Stimulated activated CD4-positive, alpha-beta T cell treated with anti-CD3 and anti-CD28 coated beads, Interleukin-12 subunit alpha, Interleukin-12 subunit beta, amount 100 ng/mL, for 4 hours (primary cell): ENCODE results near the gene ASAP3.
"Not testable (repeated sequence)": the region's sequence is repeated elsewhere in the genome, so short reads cannot be mapped to it uniquely, and the experiment has no call there.

Experiments used
- DNase-seq: peaks from one replicate; pipeline ENCODE4 v3.0.0-alpha.2; 2020

The ASAP3 gene

DNA sequence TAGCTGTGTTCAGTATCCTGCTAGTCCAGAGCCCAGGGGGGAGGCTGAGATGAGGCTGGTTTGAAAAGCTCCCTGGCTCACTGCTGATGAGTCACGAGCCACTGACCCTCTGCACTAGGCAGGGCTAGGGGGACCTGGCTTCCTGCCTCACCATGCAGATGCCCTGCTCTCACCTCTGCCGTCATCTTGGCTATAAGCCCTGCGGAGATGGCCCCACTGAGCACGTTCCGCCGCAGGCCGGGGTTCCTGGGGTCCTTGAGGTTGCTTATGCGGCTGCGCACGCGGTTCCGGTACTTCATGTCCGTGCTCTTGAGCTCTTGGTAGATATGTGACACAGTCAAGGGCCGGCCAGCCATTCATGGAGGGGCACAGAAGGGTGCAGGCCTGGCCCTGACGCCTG, 90.3 kb downstream of the ASAP3 start:
- no peak for DNase-seq

DNA sequence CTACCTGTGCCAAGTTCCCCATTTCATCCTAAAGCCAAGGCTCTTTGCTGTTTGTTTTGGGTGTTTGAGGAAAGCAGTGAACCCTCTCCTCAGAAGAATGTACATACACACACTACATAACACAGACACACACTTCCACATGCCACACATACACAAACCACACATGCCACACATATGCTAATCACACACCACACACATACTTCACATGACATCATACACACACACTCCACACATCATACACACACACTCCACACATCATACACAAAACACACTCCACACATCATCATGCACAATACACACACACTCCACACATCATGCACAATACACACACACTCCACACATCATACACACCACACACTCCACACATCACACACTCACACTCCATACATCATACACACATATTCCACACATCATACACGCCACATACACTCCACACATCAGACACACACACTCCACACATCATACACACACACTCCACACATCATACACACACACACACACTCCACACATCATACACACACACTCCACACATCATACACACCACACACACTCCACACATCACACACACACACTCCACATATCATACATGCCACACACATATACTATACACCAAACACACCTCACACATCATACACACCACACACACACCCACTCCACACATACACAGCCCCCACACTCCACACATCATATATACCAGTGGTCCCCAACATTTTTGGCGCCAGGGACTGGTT, 91.7 kb downstream of the ASAP3 start:
- no peak for DNase-seq

DNA sequence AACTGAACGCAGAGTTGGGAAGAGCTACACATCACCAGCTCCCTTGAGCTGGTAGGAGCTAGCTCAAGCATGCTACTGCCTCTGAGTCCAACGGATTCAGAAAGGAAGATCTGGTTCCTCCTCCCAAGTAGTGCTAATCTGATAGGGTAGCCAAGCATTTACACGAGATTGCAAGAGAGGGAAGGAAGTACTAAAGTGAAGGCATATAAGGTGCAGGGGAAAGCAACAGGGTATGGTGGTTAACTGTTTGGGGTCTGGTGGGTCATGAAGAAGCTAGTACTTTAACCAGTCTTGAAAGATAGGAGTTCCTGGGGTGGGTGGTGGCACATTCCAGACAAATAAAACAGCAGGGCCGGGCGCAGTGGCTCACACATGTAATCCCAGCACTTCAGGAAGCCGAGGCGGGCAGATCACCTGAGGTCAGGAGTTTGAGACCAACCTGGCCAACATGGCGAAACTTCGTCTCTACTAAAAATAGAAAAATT, 94.1 kb downstream of the ASAP3 start:
- DNase-seq, result no peak

DNA sequence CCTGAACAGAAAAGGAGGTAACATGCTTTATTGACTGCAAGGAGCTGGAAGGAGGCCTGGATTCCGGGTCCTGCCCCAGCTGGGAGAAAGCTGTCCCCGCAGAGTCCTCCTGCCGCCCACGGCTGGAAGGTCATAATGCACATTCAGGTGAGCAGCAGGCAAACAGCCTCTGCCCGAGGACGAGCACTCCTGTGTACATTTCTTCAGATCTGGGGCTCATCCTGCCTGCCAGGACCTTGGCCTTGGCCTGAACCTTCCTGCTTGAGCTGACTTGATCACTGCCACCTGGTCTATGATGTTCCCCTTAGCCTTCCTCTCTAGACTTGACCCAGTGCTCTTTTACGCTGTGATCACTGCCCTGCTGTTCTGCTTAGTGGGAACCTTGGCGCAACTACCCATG, 96.5 kb downstream of the ASAP3 start:
- DNase-seq, result no peak

DNA sequence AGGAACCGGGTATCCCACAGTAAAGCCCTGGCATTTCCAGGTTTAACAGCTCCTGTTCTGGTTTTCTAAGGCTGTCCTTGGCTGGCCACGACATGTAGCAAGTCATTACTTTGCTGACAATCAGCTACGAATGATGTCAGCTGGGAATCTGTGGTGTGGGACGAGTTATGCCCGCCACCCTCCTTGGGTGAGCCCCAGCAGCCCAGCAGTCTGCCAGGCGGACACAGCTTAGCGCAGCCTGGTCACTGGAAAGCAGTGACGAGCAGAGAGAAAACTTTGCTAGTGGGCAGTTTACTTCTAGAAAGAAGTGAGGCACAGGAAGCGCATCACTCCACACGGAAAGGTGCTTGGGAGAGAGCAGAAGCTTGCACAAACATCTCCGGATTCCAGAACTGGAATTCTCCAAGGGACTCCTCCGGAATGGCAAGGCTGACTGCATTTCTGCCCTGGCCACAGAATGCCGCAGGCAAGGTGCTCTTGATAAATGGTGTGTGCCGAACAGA, 98.8 kb downstream of the ASAP3 start:
- no peak for DNase-seq

DNA sequence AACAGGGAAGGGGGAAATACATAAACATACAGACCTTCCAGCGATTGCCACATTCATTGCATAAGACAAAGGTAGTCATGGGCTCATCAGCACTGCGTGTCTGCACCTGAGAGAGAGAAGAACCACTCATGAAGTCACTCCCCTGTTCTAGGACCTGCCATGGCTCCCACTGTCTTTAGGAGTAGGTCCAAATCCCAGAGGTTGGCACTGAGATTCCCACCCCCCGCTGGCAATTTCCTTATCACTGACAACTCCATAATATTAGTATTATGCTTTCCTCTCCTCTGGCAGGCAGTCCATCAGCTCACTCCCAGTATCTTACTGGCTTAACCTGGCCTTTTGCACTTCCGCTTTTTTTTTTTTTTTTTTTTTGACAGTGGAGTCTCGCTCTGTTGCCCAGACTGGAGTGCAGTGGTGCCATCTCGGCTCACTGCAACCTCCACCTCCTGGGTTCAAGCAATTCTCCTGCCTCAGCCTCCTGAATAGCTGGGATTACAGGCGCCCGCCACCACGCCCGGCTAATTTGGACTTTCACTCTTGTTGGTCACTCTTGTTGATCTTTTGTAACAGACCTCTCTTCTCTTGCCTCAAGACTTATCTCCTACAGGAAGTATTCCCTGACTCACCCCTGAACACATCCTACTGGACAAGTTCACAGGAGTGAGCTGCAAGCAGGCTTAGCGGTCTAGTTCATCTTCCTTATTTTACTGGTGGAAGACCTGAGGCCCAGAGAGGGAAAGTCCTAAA, 99.5 kb downstream of the ASAP3 start:
- no peak for DNase-seq

DNA sequence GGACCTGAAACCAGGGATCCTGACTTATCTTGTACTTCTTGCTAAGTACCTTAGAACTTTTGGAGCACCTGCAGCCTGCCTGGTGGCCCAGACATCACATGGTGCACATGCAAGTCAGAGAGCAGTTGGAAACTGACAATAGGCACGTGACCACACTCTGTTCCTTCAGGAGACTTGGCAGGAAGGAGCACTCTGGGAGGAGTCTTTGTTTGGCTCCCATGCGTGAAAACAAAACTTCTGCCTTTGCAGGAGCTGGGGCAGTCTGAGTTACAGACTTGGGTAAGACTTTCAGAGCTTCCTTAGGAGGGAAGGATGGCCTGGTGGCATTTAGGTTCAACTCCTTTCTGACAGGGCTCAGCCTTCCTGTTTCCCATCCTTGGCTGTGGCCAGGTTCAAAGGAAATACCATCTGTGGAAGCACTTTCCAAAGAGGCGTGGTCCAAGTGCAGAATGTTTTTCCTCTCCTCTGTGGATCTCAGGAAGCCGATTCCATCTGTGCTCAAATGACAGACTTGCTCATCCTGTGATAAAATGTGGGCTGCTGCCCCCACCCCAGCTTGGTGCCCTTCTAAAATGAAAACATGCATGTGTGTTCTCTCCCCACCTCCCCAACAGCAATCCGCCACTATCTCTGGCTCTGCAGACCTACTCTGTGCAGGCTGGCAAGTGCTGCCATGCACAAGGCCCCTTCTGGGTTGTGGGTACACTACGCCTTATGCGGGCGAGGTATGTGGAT, 100.2 kb downstream of the ASAP3 start:
- DNase-seq, result no peak

DNA sequence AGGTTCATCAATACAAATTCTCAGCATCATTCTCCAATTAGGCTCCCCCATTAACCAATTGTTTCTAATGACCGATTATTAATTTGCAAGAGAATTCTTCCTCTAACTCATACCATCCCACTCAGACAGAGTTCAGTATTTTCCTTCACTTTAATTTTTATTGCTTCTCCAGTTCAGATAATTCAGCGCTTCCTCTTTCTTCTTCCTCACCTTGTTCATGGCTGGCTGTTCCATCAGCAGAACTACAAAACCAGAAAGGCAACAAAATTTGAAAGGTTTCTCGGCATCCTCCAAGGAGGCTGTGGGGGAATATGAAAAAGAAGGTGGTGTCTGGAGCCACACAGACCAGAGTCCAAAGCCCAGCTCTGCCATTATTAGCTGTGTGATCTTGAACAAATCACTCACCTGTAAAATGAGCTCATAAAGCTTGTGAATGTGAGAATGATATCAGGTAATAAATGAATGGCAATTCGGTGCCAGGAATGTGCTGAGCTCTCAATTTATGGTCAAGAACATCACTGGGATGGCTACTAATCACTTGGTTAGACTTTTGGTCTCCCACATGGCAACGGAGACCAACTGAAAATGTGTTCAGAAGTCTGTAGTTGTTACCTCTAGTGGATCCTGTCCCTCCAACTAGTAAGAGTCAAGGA, 102.6 kb downstream of the ASAP3 start:
- DNase-seq, result no peak

DNA sequence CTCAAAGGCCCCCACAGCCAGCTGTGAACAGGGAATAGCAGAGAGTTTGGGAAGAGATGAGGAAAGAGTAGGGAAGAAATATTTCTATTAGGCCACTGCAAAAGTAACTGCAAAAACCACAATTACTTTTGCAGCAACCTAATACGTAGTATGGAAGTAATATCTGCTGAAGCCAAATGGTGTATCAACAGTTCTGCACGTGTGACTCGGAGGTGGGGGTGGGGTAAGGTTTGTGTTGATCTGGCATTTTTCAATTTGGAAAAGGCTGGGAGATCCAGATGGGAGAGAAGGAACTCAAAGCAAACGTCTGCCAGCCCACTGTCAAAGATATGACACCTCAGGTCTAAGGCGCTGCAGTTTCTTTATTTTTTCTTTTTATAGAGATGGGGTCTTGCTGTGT, 103.3 kb downstream of the ASAP3 start:
- no peak for DNase-seq

DNA sequence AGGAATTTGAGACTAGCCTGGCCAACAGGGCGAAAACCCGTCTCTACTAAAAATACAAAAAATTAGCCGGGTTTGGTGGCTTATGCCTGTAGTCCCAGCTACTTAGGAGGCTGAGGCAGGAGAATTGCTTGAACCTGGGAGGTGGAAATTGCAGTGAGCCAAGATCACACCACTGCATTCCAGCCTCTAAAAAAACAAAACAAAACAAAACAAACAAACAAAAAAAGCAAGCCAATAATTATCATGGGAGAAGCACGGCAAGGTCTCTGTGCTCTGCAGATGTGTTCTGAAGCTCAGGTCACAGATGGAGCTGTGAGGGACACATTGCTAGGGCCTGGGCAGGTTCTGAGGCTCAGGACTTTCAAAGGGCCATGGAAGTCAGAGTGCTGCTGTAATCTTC, 103.7 kb downstream of the ASAP3 start:
- not testable (repeated sequence) for DNase-seq
